ENCODE results near the gene ZBTB7B.

DNA sequence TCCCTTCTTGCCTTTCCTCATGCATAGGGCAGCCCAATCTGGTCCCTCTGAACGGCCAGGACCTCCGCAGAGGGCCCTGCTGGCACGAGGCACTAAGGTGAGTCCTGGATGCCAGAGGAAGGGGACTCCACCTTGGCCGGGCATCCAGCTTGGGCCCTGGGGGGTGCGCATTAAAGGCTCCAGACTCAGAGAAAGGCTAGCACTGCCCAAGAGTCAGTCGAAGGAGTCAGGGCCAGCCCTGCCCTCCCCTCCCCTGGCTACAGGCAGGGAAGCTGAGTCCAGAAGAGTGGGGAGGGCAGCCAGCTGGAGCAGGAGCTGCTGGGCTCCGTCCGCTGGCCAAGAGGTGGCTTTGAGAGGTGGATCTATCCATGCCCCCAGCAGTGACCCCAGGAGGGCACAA is 58.1 kb downstream of the ZBTB7B start:
- TF ChIP-seq, protein P1, sequence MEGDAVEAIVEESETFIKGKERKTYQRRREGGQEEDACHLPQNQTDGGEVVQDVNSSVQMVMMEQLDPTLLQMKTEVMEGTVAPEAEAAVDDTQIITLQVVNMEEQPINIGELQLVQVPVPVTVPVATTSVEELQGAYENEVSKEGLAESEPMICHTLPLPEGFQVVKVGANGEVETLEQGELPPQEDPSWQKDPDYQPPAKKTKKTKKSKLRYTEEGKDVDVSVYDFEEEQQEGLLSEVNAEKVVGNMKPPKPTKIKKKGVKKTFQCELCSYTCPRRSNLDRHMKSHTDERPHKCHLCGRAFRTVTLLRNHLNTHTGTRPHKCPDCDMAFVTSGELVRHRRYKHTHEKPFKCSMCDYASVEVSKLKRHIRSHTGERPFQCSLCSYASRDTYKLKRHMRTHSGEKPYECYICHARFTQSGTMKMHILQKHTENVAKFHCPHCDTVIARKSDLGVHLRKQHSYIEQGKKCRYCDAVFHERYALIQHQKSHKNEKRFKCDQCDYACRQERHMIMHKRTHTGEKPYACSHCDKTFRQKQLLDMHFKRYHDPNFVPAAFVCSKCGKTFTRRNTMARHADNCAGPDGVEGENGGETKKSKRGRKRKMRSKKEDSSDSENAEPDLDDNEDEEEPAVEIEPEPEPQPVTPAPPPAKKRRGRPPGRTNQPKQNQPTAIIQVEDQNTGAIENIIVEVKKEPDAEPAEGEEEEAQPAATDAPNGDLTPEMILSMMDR (IDR thresholded peaks at IDR 0.05; ENCODE audit: low read length) = no peak
- no peak for TF ChIP-seq EZH2 (IDR thresholded peaks at IDR 0.05; ENCODE audit: borderline replicate concordance, low read length)
